Central memory CD8-positive, alpha-beta T cell (primary cell): Measurements from ENCODE around the gene KL.

Experiments used
- ATAC-seq: fragments of 150-1000 bp; cut with Tn5 transposase; replicated peaks from 2 replicates; pipeline ENCODE4 v1.10.0; 2022; ENCODE audit warnings: mild to moderate bottlenecking, moderate FRiP score, moderate number of reproducible peaks; ENCODE audit not compliant: poor library complexity, severe bottlenecking; ENCODE audit errors: extremely low read depth
- DNase-seq, 2 donors: peaks; one replicate each; pipeline ENCODE4 v3.0.0; 2021; ENCODE audit warnings: low spot score in 2 of 2
- H3K27ac Mint-ChIP-seq: one replicate; pipeline ENCODE4 v1.8.0; 2022; ENCODE audit warnings: low read depth, mild to moderate bottlenecking, moderate library complexity, mixed read lengths
- H3K27me3 Mint-ChIP-seq: one replicate; pipeline ENCODE4 v1.8.0; 2022; ENCODE audit warnings: mixed read lengths
- H3K36me3 Mint-ChIP-seq: one replicate; pipeline ENCODE4 v1.8.0; 2022; ENCODE audit warnings: mild to moderate bottlenecking, moderate library complexity, mixed read lengths; ENCODE audit not compliant: insufficient read depth
- H3K4me1 Mint-ChIP-seq: one replicate; pipeline ENCODE4 v1.8.0; 2022; ENCODE audit warnings: mixed read lengths
- H3K4me3 Mint-ChIP-seq: one replicate; pipeline ENCODE4 v1.8.0; 2022; ENCODE audit warnings: mild to moderate bottlenecking, moderate library complexity, mixed read lengths
- H3K9me3 Mint-ChIP-seq: one replicate; pipeline ENCODE4 v1.8.0; 2022; ENCODE audit warnings: mixed read lengths

Gene KL

GRCh38 chr13:33080972-33081590 lies 64.9 kb downstream of the KL start:
- H3K9me3 Mint-ChIP-seq: no peaks in the 10 kb centered on the region
- H3K4me3 Mint-ChIP-seq: no peak overlapping the region
- DNase-seq (no peak), ATAC-seq (no peak)
- H3K27ac Mint-ChIP-seq: no peak overlapping the region
- no peaks in the 10 kb centered on the region for H3K4me1 Mint-ChIP-seq
- H3K27me3 Mint-ChIP-seq: peaks cover 37% of the 10 kb centered on the region
- H3K36me3 Mint-ChIP-seq: no peaks in the 10 kb centered on the region

- ATAC-seq: no peak
Observed at GRCh38 chr13:33081666-33082065, 65.4 kb downstream of the KL start.

GRCh38 chr13:33083054-33083453 lies 66.8 kb downstream of the KL start:
- DNase-seq (no peak), ATAC-seq (no peak)
- Mint-ChIP-seq H3K4me1 (no peaks in the 10 kb centered on the region), H3K4me3 (no peak overlapping the region), H3K36me3 (no peaks in the 10 kb centered on the region), H3K27ac (no peak overlapping the region), H3K9me3 (no peaks in the 10 kb centered on the region), H3K27me3 (peaks cover 55% of the 10 kb centered on the region)

More at GRCh38 chr13:33081666-33082065, 65.4 kb downstream of the KL start:
- H3K9me3 Mint-ChIP-seq: no peaks in the 10 kb centered on the region
- H3K36me3 Mint-ChIP-seq: no peaks in the 10 kb centered on the region
- H3K4me1 Mint-ChIP-seq: no peaks in the 10 kb centered on the region
- DNase-seq: no peak
- no peak overlapping the region for H3K27ac Mint-ChIP-seq
- H3K27me3 Mint-ChIP-seq: peaks cover 43% of the 10 kb centered on the region
- no peak overlapping the region for H3K4me3 Mint-ChIP-seq

- Mint-ChIP-seq H3K9me3 (no peaks in the 10 kb centered on the region), H3K27ac (no peak overlapping the region), H3K36me3 (no peaks in the 10 kb centered on the region), H3K4me1 (no peaks in the 10 kb centered on the region), H3K4me3 (no peak overlapping the region), H3K27me3 (peaks cover 22% of the 10 kb centered on the region)
- no peak for ATAC-seq
- no peak for DNase-seq
Observed at GRCh38 chr13:33087091-33087490, 70.9 kb downstream of the KL start.

- DNase-seq: no peak
- peaks cover 22% of the 10 kb centered on the region for H3K27me3 Mint-ChIP-seq
- no peaks in the 10 kb centered on the region for H3K9me3 Mint-ChIP-seq
- H3K4me3 Mint-ChIP-seq: no peak overlapping the region
- no peaks in the 10 kb centered on the region for H3K36me3 Mint-ChIP-seq
- ATAC-seq: no peak
- H3K27ac Mint-ChIP-seq: no peak overlapping the region
- H3K4me1 Mint-ChIP-seq: no peaks in the 10 kb centered on the region
Observed at GRCh38 chr13:33087790-33088189, 71.6 kb downstream of the KL start.

GRCh38 chr13:33089311-33089710 lies 73.1 kb downstream of the KL start:
- DNase-seq (no peak), ATAC-seq (no peak)
- Mint-ChIP-seq H3K36me3 (no peaks in the 10 kb centered on the region), H3K4me1 (no peaks in the 10 kb centered on the region), H3K27me3 (peaks cover 22% of the 10 kb centered on the region), H3K9me3 (no peaks in the 10 kb centered on the region), H3K4me3 (no peak overlapping the region), H3K27ac (no peak overlapping the region)

GRCh38 chr13:33090755-33091414 lies 74.7 kb downstream of the KL start:
- H3K27ac Mint-ChIP-seq: no peak overlapping the region
- no peak overlapping the region for H3K4me3 Mint-ChIP-seq

GRCh38 chr13:33091415-33091774 lies 75.2 kb downstream of the KL start:
- H3K4me3 Mint-ChIP-seq: no peak overlapping the region
- no peaks in the 10 kb centered on the region for H3K9me3 Mint-ChIP-seq
- H3K4me1 Mint-ChIP-seq: no peaks in the 10 kb centered on the region
- ATAC-seq: no peak
- H3K27ac Mint-ChIP-seq: no peak overlapping the region
- DNase-seq: no peak
- no peaks in the 10 kb centered on the region for H3K36me3 Mint-ChIP-seq
- H3K27me3 Mint-ChIP-seq: peaks cover 15% of the 10 kb centered on the region

More at GRCh38 chr13:33090755-33091414, 74.7 kb downstream of the KL start:
- no peaks in the 10 kb centered on the region for H3K4me1 Mint-ChIP-seq
- DNase-seq: no peak
- H3K9me3 Mint-ChIP-seq: no peaks in the 10 kb centered on the region
- peaks cover 20% of the 10 kb centered on the region for H3K27me3 Mint-ChIP-seq
- ATAC-seq: no peak
- H3K36me3 Mint-ChIP-seq: no peaks in the 10 kb centered on the region

GRCh38 chr13:33092073-33092987 lies 76.1 kb downstream of the KL start:
- H3K4me1 Mint-ChIP-seq: no peaks in the 10 kb centered on the region
- H3K27ac Mint-ChIP-seq: no peak overlapping the region
- ATAC-seq (no peak), DNase-seq (no peak)
- no peak overlapping the region for H3K4me3 Mint-ChIP-seq
- peaks cover 5% of the 10 kb centered on the region for H3K27me3 Mint-ChIP-seq
- H3K9me3 Mint-ChIP-seq: no peaks in the 10 kb centered on the region
- no peaks in the 10 kb centered on the region for H3K36me3 Mint-ChIP-seq

- no peaks in the 10 kb centered on the region for H3K9me3 Mint-ChIP-seq
- no peak overlapping the region for H3K27ac Mint-ChIP-seq
- no peak for ATAC-seq
- H3K36me3 Mint-ChIP-seq: peaks cover 2% of the 10 kb centered on the region
- DNase-seq: no peak
- no peaks in the 10 kb centered on the region for H3K4me1 Mint-ChIP-seq
- no peak overlapping the region for H3K4me3 Mint-ChIP-seq
- H3K27me3 Mint-ChIP-seq: peaks cover 15% of the 10 kb centered on the region
Observed at GRCh38 chr13:33096886-33097605, 80.8 kb downstream of the KL start.

- Mint-ChIP-seq H3K4me1 (no peaks in the 10 kb centered on the region), H3K4me3 (no peak overlapping the region), H3K36me3 (peaks cover 2% of the 10 kb centered on the region)
Observed at GRCh38 chr13:33099860-33100259, 83.6 kb downstream of the KL start.

GRCh38 chr13:33100886-33101285 lies 84.7 kb downstream of the KL start:
- no peak overlapping the region for H3K27ac Mint-ChIP-seq
- H3K4me1 Mint-ChIP-seq: no peaks in the 10 kb centered on the region
- DNase-seq (no peak), ATAC-seq (no peak)
- no peaks in the 10 kb centered on the region for H3K9me3 Mint-ChIP-seq
- H3K4me3 Mint-ChIP-seq: no peak overlapping the region
- H3K27me3 Mint-ChIP-seq: peaks cover 25% of the 10 kb centered on the region
- peaks cover 2% of the 10 kb centered on the region for H3K36me3 Mint-ChIP-seq

More at GRCh38 chr13:33099860-33100259, 83.6 kb downstream of the KL start:
- DNase-seq (no peak), ATAC-seq (no peak)
- no peaks in the 10 kb centered on the region for H3K9me3 Mint-ChIP-seq
- H3K27me3 Mint-ChIP-seq: peaks cover 15% of the 10 kb centered on the region
- H3K27ac Mint-ChIP-seq: no peak overlapping the region
